ENCODE data around the gene SLC38A4. TPM values are rescaled to one million over a fixed set of nuclear protein-coding genes. Genes with fewer than 3 reads are reported as not detected.
"Not testable (repeated sequence)": the region's sequence is repeated elsewhere in the genome, so short reads cannot be mapped to it uniquely, and the experiment has no call there.

SLC38A4 gene
- total RNA-seq, 2 experiments from 2014 or later = not detected

DNA sequence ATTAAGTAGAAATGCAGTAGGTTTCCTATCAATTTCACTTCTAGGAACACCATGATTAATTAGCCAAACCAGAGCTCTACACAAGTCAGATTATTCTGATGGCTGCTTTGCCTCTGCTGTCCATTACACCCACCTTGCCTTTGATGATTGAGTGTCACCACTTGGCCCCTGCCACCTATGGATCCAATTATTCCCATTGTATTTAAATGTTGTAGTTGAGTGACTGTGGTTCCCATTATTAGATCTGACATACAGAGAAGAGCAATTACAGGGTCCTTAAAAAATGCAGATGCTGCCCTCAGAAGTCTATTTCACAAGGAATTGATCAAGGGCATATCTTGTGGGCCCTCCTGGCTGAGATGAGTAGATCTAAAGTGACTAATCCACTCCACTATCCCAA is 39.5 kb upstream of the SLC38A4 start:
- intact Hi-C loops (cut with micrococcal nuclease) = no loop called here
- POLR2A ChIA-PET = no interaction called here
- no peak overlapping the region for H3K27ac Mint-ChIP-seq
- H3K36me3 Mint-ChIP-seq (ENCODE audit: low read depth) = no peaks in the 10 kb centered on the region
- no peak for DNase-seq
- no peak for TF ChIP-seq CTCF (IDR thresholded peaks at IDR 0.05)
- peaks cover 15% of the 10 kb centered on the region for H3K9me3 Mint-ChIP-seq
- ATAC-seq = no peak
- no peaks in the 10 kb centered on the region for H3K27me3 Mint-ChIP-seq
- H3K4me3 Mint-ChIP-seq = no peak overlapping the region
- CTCF ChIA-PET = interaction anchor here (1.0 kb wide), 1 partner anchor 741 kb away, joined by 3 read pairs; no protein-coding TSS in a partner anchor
- no peaks in the 10 kb centered on the region for H3K4me1 Mint-ChIP-seq (ENCODE audit: low read depth)

DNA sequence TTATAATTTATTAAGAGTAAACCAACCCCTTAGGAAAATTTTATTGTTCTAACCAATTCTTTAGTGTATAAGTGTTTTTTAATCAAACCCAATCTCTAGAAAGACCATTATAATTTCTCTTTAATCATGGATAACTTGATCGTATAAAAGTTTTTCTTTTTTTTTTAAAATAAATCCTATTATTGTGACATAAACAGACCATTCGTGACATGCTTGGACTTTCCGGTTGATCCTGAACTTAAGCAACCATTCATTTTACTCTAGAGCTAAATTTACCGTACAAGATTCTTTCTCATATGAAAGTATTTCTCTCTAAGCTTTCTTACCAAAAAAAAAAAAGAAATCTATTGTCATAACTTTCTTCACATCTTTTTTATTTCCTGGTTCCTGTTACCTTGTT is 32.6 kb upstream of the SLC38A4 start:
- no peaks in the 10 kb centered on the region for H3K4me1 Mint-ChIP-seq (ENCODE audit: low read depth)
- H3K9me3 Mint-ChIP-seq = peaks cover 23% of the 10 kb centered on the region
- ChIA-PET CTCF (no interaction called here), POLR2A (no interaction called here)
- DNase-seq = no peak
- H3K27me3 Mint-ChIP-seq = no peaks in the 10 kb centered on the region
- no peak overlapping the region for H3K27ac Mint-ChIP-seq
- H3K4me3 Mint-ChIP-seq = no peak overlapping the region
- TF ChIP-seq CTCF (IDR thresholded peaks at IDR 0.05) = no peak
- H3K36me3 Mint-ChIP-seq (ENCODE audit: low read depth) = no peaks in the 10 kb centered on the region
- intact Hi-C loops (cut with micrococcal nuclease) = no loop called here
- no peak for ATAC-seq

- POLR2A ChIA-PET = no interaction called here
- intact Hi-C loops (cut with micrococcal nuclease) = no loop called here
- no peaks in the 10 kb centered on the region for H3K27me3 Mint-ChIP-seq
- no peak for TF ChIP-seq CTCF (IDR thresholded peaks at IDR 0.05)
- no peaks in the 10 kb centered on the region for H3K4me1 Mint-ChIP-seq (ENCODE audit: low read depth)
- no peak overlapping the region for H3K27ac Mint-ChIP-seq
- CTCF ChIA-PET = no interaction called here
- no peaks in the 10 kb centered on the region for H3K36me3 Mint-ChIP-seq (ENCODE audit: low read depth)
- no peak for ATAC-seq
- no peak overlapping the region for H3K4me3 Mint-ChIP-seq
- peaks cover 23% of the 10 kb centered on the region for H3K9me3 Mint-ChIP-seq
- DNase-seq = no peak
Measured at GRCh38 chr12:46857486-46857885, 31.7 kb upstream of the SLC38A4 start.

- DNase-seq (no peak), ATAC-seq (no peak)
- no peak overlapping the region for H3K27ac Mint-ChIP-seq
- H3K9me3 Mint-ChIP-seq = peaks cover 23% of the 10 kb centered on the region
- no peak overlapping the region for H3K4me3 Mint-ChIP-seq
- H3K27me3 Mint-ChIP-seq = no peaks in the 10 kb centered on the region
- ChIA-PET CTCF (no interaction called here), POLR2A (no interaction called here)
- intact Hi-C loops (cut with micrococcal nuclease) = no loop called here
- no peak for TF ChIP-seq CTCF (IDR thresholded peaks at IDR 0.05)
- H3K36me3 Mint-ChIP-seq (ENCODE audit: low read depth) = no peaks in the 10 kb centered on the region
- H3K4me1 Mint-ChIP-seq (ENCODE audit: low read depth) = no peaks in the 10 kb centered on the region
Measured at GRCh38 chr12:46855760-46856159, 30.0 kb upstream of the SLC38A4 start.

GRCh38 chr12:46854188-46854587 is 28.4 kb upstream of the SLC38A4 start:
- ATAC-seq; H3K4me1 Mint-ChIP-seq (ENCODE audit: low read depth); POLR2A ChIA-PET; H3K27me3 Mint-ChIP-seq; DNase-seq; H3K36me3 Mint-ChIP-seq (ENCODE audit: low read depth); intact Hi-C loops (cut with micrococcal nuclease); H3K27ac Mint-ChIP-seq; H3K4me3 Mint-ChIP-seq; CTCF ChIA-PET: not testable (repeated sequence)
- peaks cover 19% of the 10 kb centered on the region for H3K9me3 Mint-ChIP-seq

- H3K9me3 Mint-ChIP-seq; H3K4me3 Mint-ChIP-seq; H3K4me1 Mint-ChIP-seq (ENCODE audit: low read depth); POLR2A ChIA-PET; intact Hi-C loops (cut with micrococcal nuclease); H3K27ac Mint-ChIP-seq; CTCF ChIA-PET; H3K27me3 Mint-ChIP-seq; DNase-seq; H3K36me3 Mint-ChIP-seq (ENCODE audit: low read depth); ATAC-seq: not testable (repeated sequence)
Measured at GRCh38 chr12:46848792-46849191, 23.0 kb upstream of the SLC38A4 start.

Measured in activated CD8-positive, alpha-beta T cell treated with anti-CD3 and anti-CD28 coated beads for 36 hours (primary cell).